ENCODE measurements around the gene MUC2. TPM values are rescaled to one million over a fixed set of nuclear protein-coding genes. Genes with fewer than 3 reads are reported as not detected.

The MUC2 gene
- total and polyA plus RNA-seq, 9 of the 15 experiments (the other 6 are each of a cell fraction or from before 2014, with no cell fraction given), result under 0.01 to 0.18 TPM; not detected in 7

DNA sequence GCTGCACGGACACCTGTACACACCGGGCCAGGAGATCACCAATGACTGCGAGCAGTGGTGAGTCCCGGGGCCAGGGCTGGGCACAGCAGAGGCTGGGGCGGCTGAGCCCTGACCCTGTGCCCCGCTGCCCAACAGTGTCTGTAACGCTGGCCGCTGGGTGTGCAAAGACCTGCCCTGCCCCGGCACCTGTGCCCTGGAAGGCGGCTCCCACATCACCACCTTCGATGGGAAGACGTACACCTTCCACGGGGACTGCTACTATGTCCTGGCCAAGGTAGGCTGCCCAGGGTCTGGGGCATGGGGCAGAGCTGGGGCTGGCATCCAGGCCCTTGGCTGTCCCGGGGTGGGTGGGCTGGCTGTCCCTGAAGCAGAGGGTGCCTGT, 7.7 kb downstream of the MUC2 start:
- no peak overlapping the region for H3K27ac ChIP-seq (ENCODE audit: extremely low read depth, low read depth, low read length)
- intact Hi-C loops (cut with micrococcal nuclease) (no loop called here), in situ Hi-C loops (cut with MboI) (no loop called here)
- H3K4me3 ChIP-seq, result no peak overlapping the region
- peaks cover 0 to 22% of the 10 kb centered on the region in 2 experiments; a peak in 2 of 5 replicates for H3K4me1 ChIP-seq (replicated peaks in 1 of 2; ENCODE audit: control insufficient read depth in 2 of 2, insufficient read depth in 2 of 2, low read length in 2 of 2)
- H3K9me3 ChIP-seq (replicated peaks; ENCODE audit: control insufficient read depth, insufficient read depth, low read depth, low read length), result no peaks in the 10 kb centered on the region
- H3K4me2 ChIP-seq (ENCODE audit: insufficient read depth, low read length), result no peak overlapping the region
- DNase-seq (ENCODE audit: extremely low read depth in 1 of 4, low spot score in 3 of 4) (no peak), FAIRE-seq (no peak), ATAC-seq (no peak)
- no peaks in the 10 kb centered on the region for H3K36me3 ChIP-seq (ENCODE audit: control insufficient read depth, insufficient read depth, low read length)
- H3K27me3 ChIP-seq (ENCODE audit: control insufficient read depth in 2 of 2, insufficient read depth in 2 of 2, low read length in 2 of 2), result peaks cover 8 to 43% of the 10 kb centered on the region in 2 experiments; a peak in 4 of 5 replicates
- H3K9ac ChIP-seq (ENCODE audit: insufficient read depth in 1 of 2, low read depth in 2 of 2, low read length in 2 of 2), result no peak overlapping the region
- CTCF ChIA-PET (ENCODE audit: low intra/inter-chr PET ratio), result no interaction called here
- H4K20me1 ChIP-seq (replicated peaks; ENCODE audit: control insufficient read depth, insufficient read depth, low read length), result no peaks in the 10 kb centered on the region
- no peaks in the 10 kb centered on the region for H3K79me2 ChIP-seq (ENCODE audit: control insufficient read depth, insufficient read depth, low read length)
- H3K9me1 ChIP-seq (ENCODE audit: control insufficient read depth, insufficient read depth, low read length), result no peaks in the 10 kb centered on the region
- WGBS (ENCODE audit: insufficient coverage, low coverage, missing lambda C conversion rate), result 4% methylated on average over 14 of the region's 14 CpGs
- no TSS peak for BruUV-seq (replicated peaks)
- H2AFZ ChIP-seq (ENCODE audit: low read depth, low read length), result no peak overlapping the region
- POLR2A ChIA-PET, result interaction anchor here (0.6 to 0.7 kb wide), 3 partner anchors 30 to 293 kb away, joined by 3 to 4 read pairs (median 3); partner anchors contain the start of gene CEND1
- TF ChIP-seq PURB (CRISPR knock-in tag; IDR thresholded peaks at IDR 0.05; ENCODE audit: low read depth) (no peak), RFX7 (CRISPR knock-in tag; IDR thresholded peaks at IDR 0.05) (no peak), NFXL1 (CRISPR knock-in tag; IDR thresholded peaks at IDR 0.05) (no peak), ZNF707 (CRISPR knock-in tag; conservative IDR thresholded peaks at IDR 0.05) (no peak), GTF2B (IDR thresholded peaks at IDR 0.05; ENCODE audit: extremely low read depth, insufficient read length) (no peak), KHSRP (IDR thresholded peaks at IDR 0.05) (no peak), MBD1 (CRISPR knock-in tag; IDR thresholded peaks at IDR 0.05) (no peak), TFE3 (CRISPR knock-in tag; IDR thresholded peaks at IDR 0.05) (no peak), EP400 (IDR thresholded peaks at IDR 0.05) (no peak), BRD9 (IDR thresholded peaks at IDR 0.05; ENCODE audit: low read depth, partially characterized antibody) (no peak), HNRNPL (IDR thresholded peaks at IDR 0.05; ENCODE audit: low read depth, low read length) (no peak), NRF1 (conservative IDR thresholded peaks at IDR 0.05 in 1 of 2, IDR thresholded peaks at IDR 0.05 in 1 of 2) (no peak), ETV1 (tag; conservative IDR thresholded peaks at IDR 0.05; ENCODE audit: low read depth) (no peak), ZNF232 (CRISPR knock-in tag; IDR thresholded peaks at IDR 0.05) (no peak), USF2 (CRISPR knock-in tag; IDR thresholded peaks at IDR 0.05) (no peak)
- TF ChIP-seq, protein P1, sequence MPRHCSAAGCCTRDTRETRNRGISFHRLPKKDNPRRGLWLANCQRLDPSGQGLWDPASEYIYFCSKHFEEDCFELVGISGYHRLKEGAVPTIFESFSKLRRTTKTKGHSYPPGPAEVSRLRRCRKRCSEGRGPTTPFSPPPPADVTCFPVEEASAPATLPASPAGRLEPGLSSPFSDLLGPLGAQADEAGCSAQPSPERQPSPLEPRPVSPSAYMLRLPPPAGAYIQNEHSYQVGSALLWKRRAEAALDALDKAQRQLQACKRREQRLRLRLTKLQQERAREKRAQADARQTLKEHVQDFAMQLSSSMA (CRISPR knock-in tag; IDR thresholded peaks at IDR 0.05), result no peak
- TF ChIP-seq, protein P2, sequence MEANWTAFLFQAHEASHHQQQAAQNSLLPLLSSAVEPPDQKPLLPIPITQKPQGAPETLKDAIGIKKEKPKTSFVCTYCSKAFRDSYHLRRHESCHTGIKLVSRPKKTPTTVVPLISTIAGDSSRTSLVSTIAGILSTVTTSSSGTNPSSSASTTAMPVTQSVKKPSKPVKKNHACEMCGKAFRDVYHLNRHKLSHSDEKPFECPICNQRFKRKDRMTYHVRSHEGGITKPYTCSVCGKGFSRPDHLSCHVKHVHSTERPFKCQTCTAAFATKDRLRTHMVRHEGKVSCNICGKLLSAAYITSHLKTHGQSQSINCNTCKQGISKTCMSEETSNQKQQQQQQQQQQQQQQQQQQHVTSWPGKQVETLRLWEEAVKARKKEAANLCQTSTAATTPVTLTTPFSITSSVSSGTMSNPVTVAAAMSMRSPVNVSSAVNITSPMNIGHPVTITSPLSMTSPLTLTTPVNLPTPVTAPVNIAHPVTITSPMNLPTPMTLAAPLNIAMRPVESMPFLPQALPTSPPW (CRISPR knock-in tag; IDR thresholded peaks at IDR 0.05), result no peak
